Measurements from ENCODE around the gene TADA2B.
"Not testable (repeated sequence)": the region's sequence is repeated elsewhere in the genome, so short reads cannot be mapped to it uniquely, and the experiment has no call there.

Gene TADA2B

DNA sequence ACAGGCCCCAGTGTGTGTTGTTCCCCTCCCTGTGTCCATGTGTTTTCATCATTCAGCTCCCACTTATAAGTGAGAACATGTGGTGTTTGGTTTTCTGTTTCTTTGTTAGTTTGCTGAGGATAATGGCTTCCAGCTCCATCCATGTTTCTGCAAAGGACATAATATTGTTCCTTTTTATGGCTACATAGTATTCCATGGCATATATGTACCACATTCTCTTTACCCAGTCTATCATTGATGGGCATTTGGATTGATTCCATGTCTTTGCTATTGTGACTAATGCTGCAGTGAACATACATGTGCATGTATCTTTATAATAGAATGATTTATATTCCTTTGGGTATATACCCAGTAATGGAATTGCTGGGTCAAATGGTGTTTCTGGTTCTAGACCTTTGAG lies 36.3 kb downstream of the TADA2B start:
- DNase-seq (ENCODE audit: low read depth in 2 of 2), result not testable (repeated sequence)

DNA sequence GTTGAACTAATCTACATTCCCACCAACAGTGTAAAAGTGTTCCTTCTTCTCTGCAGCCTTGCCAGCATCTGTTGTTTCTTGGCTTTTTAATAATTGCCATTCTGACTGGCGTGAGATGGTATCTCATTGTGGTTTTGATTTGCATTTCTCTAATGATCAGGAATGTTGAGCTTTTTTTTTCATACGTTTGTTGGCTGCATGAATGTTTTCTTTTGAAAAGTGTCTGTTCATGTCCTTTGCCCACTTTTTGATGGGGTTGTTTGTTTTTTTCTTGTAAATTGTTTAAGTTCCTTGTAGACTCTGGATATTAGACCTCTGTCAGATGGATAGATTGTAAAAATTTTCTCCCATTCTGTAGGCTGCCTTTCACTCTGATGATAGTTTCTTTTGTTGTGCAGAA lies 36.7 kb downstream of the TADA2B start:
- not testable (repeated sequence) for DNase-seq (ENCODE audit: low read depth in 2 of 2)

DNA sequence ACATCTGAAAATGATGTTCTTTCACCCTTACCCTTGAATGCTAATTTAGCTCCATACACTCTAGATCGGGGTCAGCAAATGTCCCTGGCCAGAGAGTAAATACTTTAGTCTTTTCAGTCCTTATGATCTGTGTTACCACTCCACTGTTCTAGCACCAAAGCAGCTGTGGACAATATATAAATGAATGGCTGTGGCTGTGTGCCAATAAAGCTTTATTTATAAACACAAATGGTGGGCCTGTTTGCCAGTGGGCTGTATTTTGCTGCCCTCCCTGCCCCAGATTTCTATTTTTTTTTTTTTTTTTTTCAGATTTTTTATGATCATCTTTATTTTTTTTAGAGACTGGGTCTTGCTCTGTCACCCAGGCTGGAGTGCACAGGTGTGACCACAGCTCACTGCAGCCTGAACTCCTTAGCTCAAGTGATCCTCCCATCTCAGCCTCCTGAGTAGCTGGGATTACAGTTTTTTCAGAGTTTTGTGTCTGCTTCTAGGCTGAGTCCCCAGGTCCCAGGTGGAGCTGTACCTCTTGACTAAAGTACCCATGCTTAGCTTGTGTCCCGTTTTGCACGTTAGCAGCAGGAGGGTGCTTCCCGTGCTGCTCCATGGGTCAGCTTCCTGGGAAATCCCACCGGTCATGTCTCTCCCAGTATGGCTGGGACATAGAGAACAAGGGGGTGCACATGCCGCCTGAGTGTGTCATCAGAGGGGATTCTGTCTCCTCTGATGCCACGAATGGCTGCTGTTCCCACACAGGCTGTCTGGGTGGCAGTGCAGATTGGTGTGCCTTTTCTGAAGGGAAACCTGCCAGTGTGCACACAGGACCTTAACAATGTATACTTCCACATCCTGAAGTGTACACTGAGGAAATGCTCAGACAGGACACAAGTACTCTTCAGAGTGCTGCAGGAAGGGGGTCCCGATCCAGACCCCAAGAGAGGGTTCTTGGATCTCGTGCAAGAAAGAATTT lies 40.7 kb downstream of the TADA2B start:
- no peak for DNase-seq (ENCODE audit: low read depth in 2 of 2)

DNA sequence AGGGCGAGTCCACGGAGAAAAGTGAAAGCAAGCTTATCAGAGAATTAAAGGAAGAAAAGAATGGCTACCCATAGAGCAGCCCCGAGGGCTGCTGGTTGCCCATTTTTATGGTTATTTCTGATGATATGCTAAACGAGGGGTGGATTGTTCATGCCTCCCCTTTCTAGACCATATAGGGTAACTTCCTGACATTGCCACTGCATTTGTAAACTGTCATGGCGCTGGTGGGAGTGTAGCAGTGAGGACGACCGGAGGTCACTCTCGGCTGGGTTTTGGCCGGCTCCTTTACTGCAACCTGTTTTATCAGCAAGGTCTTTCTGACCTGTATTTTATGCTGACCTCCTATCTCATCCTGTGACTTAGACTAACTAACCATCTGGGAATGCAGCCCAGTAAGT lies 41.4 kb downstream of the TADA2B start:
- DNase-seq (ENCODE audit: low read depth in 2 of 2), result not testable (repeated sequence)

DNA sequence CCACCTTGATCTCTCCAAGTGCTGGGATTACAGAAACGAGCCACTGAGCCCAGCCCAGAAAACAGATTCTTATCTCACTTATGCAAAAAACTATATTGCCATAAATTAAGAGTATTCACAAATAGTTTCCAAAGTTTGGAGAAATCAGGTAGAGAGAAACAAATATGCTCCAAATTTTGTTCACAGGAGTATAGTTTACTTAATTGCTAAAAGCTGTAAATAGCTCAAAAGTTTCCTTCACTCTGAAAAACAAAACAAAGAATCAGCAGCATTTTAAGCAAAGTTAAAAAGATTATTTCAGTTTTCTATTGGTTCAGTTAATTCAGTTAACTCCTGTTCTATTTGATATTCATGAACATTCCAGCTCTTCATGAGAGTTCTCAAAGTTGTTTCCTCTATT lies 43.2 kb downstream of the TADA2B start:
- DNase-seq (ENCODE audit: low read depth in 2 of 2), result no peak

DNA sequence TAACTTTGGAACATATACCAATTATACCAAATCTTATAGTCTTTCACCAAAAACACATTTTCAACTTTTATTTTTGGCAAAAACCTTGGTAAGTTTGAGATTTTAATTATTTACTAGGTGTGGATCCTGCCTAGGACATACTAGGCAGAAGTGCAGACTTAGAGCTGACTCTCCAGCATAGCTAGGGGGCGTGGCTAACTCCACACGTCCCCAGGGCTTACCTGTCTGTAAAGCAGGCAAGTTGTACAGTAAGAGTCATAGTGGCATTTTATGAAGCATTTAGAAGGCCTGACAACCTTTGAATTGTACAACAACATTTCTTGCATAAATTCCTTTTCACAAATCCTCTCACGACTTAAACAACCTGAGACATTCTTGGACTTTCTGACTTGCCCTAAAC lies 43.9 kb downstream of the TADA2B start:
- DNase-seq (ENCODE audit: low read depth in 2 of 2), result no peak

DNA sequence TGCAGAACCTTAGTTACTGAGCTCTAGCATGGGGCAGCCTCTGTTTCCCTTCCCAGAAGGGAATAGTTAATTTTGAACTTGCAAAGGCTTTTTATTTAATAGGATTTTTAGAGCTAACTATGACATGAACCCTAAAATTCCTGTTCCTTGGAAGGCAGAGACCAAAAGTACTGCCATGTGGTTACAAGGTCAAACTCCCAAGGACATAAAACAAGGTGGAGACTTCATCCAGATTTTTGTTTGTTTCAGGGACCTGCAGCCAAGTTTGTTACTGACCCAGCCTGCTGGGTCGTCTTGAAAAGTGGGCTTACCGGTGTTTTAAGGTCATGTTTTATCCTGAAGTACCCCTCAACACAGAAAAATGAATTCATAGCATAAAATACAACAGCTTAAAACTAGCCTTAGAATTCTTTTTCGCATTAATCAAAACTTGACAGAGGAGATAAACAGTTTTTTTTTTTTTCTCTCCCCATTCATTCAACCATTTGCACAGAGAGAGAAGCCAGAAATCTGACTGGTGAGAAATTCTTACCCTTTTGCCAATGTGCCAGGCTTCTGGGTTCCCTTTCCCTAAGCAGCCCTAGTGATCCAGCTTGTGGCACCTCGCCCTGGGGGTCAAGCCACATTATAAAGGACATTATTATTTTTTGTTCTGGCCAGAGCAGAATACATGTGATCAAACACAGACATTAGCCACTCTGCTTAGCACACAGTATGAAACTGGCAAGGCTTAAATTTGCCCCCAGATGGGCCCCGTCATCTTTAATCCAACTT lies 46.2 kb downstream of the TADA2B start:
- no peak for DNase-seq (ENCODE audit: low read depth in 2 of 2)

DNA sequence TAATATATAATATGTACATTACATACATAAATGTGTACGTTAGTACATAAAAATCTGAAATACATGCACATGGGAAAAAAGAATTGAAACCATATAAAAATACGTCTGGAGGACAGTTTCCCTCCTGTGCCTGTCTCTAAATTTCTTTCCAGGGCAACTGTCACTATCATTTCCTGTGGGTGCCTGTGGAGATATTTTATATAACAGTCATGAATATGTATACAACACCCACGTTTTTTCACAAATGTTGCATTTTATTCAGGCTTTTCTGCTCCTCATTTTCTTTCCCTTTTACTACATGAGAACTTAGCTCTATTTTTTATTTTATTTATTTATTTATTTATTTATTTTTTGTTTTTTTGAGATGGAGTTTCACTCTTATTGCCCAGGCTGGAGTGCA lies 48.9 kb downstream of the TADA2B start:
- DNase-seq (ENCODE audit: low read depth in 2 of 2), result no peak

DNA sequence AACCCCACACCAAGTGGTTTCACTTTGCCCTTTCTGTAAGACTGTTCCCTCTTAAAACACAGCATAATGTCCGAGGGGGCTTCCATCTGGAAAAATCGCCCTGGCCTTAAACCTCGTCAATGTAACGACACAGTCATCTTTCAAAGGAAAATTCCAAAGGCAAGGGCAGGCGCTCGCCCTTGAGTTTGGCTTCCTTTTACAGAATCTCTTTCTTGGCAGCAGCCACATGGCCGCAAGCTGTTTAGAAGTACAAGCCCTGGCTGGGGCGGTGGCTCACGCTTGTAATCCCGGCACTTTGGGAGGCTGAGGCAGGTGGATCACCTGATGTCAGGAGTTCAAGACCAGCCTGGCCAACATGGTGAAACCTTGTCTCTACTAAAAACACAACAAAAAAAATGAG lies 51.7 kb downstream of the TADA2B start:
- no peak for DNase-seq (ENCODE audit: low read depth in 2 of 2)

DNA sequence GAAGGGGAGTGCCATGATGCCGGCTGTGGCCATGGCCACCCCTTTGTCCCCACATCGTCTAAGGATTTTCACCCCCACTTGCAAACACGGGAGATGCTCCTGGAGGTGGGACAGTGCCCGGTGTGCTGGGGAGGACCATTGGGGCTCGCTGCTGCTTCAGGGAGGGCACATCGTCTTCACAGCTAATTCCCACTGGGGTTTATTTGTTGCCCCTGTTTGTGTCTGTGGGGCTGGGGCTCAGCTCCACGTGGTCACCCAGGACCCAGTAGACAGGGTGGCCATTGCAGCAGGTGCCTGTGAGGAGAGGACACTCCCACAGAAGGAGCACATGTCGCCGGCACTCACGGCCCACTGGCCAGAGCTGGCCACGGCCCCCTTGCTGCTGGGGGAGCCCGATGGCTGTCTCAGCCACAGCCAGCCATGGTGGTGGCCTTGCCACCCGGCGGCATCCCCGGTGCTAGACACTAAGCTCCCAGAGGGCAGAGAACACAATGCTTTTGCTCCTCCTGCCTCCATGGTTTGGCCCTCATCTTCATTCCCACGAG lies 52.5 kb downstream of the TADA2B start:
- DNase-seq (ENCODE audit: low read depth in 2 of 2), result no peak

DNA sequence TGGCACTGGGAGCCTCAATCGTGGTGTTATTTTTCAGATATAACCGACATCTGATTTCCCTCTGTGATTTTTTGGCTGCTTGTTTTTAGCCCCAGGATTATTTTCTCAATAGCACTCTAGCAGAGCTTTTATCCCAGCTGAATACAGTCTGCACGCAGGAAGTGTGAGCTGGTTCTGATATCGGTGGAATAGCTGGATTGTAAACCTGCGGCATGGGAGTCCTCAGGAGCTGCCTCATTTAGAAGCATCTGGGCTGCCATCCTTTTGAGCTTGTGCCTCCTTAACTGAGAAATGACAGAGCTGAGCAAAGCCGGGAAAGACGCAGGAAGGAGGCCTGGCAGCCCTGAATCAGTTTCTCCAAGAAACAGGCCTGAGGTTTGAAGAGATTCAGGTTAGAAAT lies 53.1 kb downstream of the TADA2B start:
- DNase-seq (ENCODE audit: low read depth in 2 of 2), result no peak

DNA sequence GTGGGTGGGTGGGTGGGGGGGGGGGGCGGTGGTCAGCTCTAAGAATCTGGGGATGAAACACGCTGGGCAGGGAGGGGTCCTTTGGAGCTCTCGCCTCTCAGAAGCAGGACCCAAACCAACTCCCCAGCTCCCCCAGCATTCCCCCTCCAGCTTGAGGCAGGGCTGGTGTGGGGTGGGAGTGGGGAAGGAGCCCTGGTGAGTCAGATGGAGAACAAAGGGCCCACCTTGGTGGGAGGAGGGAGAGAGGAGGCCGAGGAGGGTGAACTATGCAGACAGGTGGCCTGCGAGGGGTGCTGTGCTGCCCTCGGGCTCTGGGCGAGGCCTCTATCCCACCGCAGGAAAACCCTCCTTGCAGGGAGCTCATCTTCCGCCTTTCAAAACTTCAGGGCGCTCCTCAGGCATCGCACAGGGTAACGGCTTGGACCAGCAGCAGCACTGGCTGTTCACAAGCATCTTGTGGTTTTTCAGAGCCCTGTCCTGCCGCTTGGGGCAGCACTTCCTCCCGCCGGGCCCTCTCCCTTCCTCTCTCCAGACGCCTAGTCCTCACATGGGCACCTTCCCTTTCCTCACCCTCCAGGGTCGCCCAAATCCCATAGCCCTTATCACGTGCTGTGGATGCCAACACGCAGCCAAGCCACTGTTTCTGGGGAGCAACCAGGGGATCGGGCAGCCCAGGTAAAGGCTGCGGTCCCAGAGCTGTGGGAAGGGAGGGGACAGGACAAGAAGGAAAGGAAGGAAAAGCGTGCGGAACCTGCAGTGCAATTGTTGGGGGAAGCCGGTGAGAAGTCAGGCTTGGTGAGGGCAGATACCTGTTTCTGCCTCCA lies 58.7 kb downstream of the TADA2B start:
- DNase-seq (ENCODE audit: low read depth in 2 of 2), result no peak

DNA sequence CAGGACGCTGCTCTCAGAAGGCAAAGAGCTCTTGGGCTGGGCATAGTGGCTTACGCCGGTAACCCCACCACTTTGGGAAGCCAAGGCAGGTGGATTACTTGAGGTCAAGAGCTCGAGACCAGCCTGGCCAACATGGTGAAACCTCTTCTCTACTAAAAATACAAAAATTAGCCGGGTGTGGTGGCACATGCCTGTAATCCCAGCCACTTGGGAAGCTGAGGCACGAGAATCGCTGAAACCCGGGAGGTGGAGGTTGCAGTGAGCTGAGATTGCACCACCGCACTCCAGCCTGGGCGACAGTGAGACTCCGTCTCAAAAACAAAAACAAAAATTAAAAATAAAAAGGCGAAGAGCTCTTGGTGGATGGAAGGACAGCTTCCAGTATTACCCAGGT lies 59.3 kb downstream of the TADA2B start:
- not testable (repeated sequence) for DNase-seq (ENCODE audit: low read depth in 2 of 2)

DNA sequence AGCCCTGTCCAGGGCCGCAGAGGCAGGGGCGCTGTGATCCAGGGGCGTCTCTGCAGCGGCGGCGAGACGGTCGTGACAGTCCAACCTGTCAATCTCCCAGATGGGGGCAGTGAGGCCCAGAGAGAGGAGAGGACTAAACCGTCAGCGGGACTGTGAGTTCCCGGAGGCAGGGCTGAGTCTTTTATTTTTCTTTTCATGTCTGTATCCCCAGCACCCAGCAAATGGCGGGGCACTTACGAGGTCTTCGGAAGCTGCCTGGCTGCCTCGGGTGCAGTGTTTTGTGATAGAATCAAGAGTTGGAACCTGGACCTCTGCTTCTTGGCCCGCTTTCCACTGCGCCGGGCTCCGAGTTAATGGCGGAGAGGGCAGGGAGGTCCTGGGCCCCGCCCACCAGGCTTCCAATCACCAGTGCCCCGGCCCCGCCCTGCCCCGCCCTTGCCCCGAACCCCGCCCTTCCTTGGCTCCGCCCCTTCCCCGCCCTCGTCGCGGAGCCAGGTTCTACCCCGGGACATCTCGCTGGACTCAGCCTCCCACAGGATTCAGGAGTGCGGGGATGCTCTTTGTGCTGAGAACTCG lies 59.9 kb downstream of the TADA2B start:
- DNase-seq (ENCODE audit: low read depth in 2 of 2), result peak; percentile 42 to 65

DNA sequence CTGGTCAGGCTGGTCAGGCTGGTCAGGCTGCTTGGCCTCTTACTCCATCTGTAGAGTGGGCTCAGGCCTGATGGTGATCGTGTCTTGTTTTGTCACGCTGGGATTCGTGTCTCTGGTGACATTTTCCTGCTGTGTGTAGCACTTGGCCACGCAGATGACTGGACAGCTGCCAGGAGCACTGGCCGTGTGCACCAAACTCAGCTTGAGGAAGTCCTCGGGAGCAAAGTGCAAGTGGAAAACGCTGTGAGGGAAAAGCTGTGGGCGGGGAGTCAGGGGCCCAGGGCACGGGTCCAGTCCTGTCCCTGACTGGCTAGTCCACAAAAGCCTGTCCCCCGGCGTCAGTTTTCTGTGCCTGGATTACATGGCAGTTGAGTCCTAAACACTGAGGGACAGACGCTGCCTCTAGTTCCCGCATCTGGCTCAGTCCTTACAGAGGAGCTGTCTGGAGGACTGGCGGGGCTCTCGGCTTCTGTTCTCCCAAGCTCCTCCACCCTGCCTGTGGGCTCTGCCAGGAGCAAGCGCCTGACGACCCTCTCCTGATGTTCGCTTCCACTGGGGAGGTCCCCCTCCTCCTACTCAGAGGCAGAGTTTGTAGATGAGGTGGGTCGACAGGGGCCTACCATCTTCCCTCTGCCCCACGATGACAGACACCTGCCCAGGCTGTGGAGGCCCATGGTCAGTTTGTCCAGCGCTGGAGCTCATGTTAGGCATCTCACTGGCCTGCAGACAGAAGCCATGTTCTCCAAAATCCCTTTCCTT lies 60.6 kb downstream of the TADA2B start:
- DNase-seq (ENCODE audit: low read depth in 2 of 2), result no peak

DNA sequence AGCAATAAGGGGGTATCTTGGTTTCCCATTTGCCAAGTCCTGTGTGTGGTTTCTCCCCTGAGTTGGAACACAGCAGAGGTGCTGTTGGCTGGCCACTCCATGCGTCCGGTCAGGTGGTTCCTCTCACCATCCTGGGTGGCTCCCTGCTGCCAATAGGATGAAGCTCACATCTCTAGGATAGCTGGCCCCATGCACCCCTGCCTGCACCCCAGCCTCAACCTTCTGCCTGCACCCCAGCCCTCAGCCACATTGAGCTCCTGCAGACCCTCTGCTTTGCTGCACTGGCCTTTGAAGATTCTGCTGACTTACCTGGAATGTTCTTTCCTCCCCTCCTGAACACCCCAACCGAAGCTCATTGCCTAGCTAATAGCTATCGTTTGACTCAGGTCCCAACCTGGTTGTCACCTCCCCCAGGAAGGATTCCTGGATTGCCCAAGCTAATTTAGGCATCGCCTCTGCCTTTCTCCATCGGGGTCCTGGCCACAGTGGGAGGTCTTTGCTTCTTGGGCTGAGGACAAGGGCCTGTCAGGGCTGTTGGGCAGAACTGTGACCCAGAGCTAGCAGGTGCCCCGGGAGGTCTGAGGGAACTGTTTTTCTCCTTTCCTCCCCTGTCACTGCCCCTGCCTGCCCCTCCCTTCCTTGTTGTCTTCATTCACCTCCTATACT lies 61.3 kb downstream of the TADA2B start:
- DNase-seq (ENCODE audit: low read depth in 2 of 2), result no peak

DNA sequence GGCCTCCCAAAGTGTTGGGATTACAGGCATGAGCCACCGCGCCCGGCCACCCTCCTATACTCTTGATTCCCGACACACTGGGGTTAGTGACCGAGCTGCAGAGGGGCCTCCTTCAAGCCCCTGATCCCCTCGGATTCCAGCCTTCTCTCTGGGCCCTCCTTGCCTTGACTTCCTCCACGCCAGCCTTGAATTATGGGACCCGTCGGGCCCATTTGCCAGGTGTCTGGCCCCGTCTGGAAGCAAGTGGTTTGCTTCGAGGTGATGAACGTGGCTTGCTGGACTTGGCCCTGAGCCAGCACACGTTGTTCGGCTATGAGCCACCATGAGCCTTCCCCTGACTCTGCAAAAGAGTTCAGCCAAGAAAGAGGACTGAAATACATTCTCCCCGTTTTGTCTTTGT lies 62.1 kb downstream of the TADA2B start:
- no peak for DNase-seq (ENCODE audit: low read depth in 2 of 2)

DNA sequence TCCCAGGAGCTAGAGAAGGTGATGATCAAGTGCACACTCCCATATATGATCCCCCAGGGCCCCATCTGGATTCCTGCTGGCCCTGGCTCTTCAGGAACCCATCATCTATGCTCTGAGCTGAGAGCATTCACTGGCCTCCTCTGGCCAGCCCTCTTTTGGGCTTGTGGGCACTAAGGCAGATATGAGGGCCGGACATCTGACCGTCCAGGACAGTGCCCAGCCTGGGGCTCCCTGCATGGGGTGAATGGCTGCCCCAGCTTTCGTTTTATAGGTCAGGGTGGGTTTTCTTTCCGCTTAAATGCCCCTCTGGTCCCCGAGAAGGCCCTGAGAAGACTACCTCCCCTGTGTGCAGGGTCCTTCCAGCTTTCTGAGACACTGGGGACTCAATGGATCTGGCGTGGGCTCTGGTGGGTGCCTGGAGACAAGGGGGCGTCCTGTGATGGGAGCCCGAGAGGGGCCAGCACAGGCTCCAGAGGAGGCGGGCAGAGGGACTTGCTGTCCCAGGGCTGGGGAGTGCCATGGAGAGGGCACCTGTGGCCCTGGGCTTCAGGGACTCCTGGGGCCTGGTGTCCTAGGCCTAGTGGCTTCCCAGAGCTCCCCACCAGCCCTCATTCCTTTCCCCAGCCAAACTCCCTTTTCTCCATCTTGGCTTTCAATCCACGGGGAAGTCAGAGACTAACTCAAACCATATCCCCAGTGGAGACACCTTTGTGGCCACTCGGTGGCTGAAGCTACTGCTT lies 64.2 kb downstream of the TADA2B start:
- no peak for DNase-seq (ENCODE audit: low read depth in 2 of 2)
